Suppressor macrophage treated with lipopolysaccharide for 1 hour (primary cell): Measurements from ENCODE around the gene INPP5F.

Source experiments
- DNase-seq, 3 donors: peaks; one replicate each; pipeline ENCODE4 v3.0.0-alpha.2; 2020 to 2022

INPP5F gene

DNA sequence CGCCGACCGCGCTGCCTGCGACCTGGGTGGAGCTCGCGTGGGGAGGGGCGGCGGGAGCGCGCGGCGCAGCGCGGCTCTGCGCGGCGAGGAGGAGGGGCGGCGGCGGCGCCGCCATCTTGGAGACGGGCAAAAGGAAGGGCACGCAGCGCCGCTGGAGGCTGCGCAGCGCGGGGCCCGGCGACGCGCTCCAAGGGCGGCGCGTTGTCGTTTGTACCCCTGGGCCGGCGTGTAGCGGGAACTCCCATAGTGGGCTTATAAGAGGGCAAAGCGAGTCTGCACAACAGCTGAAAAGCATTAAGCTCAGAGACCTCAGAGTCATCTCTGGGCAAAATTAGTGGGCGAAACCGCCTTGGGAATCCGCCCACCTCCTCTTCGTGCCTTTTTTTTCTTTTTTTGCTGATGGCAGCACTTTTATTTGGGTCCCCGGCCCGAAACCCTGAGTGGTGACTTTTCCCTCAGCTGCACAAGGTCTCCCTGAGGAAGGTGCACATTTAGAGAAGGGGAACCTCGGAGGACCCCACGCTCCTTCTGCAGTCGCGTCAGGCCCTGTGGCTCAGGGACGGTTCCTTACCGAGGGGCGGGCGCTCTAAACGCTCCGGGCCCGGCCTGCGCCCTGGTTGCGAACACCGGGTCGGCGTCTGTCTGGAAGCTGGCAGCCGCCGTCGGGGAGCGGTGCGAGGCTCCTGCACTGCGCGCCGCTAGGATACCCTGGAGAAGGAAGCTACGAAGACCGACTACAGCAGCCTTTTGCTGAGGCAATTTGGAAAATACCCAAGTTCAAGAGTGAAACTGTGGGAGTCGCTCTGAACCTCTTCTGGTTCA is 147.2 kb downstream of the INPP5F start:
- peak; percentile 94 to 96 (median 94) for DNase-seq

DNA sequence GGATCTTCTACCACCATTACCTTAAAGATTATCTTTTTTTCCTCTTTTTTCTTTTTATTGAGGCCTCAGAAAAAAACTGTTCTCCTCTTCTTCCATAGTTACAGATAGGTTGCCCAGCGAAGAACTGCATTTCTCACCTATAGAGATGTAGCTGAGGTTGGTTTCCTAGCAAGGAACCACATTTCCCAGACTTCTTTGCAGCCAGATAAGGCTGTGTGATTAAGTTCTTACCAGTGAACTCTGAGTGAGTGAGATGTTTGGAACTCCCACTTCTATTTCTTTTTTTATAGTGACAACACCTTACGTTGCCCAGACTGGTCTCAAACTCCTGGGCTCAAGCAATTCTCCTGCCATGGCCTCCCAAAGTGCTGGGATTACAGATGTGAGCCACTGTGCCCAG is 152.7 kb downstream of the INPP5F start:
- no peak for DNase-seq
